Parietal lobe (tissue), 2 donors: ENCODE measurements around the gene RNF220. TPM values are rescaled to one million over a fixed set of nuclear protein-coding genes. Genes with fewer than 3 reads are reported as not detected.

Experiments
- small RNA-seq: library from RNA; depleted of rRNA; stranded (forward); fragments of <200 nt; gene quantifications from one replicate; pipeline ENCODE3, GENCODE V24; 2014; ENCODE audit warnings: low replicate concordance
- total RNA-seq: library from RNA; depleted of rRNA; stranded (reverse); fragments of >200 nt; gene quantifications from one replicate; pipeline ENCODE4 v1.2.3, GENCODE V29; 2014

Gene RNF220
- total RNA-seq = 57.3 TPM

DNA sequence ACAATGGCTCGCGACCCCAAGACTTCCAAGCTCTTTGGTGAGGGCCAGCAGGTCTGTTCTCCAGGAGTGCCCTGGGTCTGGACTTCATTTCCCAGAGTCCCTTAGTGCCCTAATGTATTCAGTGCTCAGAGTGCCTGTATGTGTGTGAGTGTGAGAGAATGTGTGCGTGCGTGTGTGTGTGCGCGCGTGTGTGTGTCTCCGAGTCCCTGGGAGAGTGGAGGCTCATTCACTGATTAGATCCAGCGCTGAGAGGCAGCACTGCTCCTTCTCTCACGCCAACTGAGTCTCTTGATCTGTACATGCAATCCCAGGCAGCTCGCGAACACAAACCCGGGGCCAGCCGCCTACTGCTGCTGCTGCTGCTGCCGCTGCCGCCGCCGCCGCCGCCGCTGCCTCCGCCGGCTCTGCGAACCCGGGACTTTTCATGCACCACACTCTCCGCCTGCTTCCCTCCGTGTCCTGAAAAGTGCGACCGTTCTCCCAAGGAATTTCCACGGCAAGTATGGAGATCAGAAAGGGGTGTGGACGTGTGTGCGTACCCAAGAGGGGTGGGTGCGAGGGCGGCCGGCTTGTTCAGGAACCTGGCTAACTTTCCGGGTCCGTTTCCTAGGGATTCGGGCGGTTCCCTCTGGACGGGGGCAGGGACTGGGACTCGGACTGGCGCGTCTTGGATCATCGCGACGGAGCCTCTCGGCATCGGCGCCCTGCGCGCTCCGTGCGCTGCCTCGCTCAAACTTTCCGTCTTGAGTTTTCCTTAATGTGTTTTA is at the start of gene RNF220:
Gene RNF220, plus strand, starts transcription at position 225 of the 767 bp plus-strand sequence.

DNA sequence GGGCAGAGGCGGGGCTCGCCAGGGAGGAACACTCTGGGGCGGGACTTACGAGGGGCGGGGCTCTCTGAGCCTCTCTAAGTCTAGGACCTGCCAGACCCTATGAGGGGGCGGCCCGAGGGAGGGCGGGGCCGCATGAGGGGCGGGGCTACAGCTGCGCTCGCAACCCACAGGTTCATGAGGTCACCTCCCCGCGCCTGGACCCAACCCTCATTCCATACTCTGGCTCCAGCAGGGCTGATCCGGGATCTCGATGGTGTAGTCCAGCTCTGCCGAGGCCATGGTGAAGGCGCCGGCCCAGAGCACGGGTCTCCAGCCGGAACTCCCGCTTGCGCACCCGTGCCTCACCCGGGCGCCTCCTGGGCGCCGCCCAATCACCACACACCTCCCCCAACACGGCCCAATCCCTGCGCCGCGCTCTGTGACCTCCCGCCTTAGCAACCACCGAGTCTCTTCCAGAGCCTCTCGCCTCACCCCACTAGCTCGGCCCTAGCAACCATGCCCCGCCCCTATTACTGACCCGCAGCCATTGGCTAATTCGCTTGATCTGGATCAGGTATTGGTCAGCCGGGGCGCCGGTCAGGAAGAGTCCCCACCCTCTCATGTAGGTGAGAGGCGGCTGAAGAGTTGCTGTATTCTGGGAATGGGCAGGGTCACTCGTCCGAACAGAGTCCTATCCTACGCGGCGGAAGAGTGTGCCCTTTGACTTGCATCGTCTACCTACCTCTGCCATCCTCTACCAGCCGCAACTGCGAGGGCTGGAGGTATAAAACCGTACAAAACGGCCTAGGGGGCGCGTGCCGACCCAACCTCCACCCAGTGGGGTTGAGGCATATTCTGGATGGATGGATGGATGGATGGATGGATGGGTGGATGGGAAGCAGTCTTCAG is 269.3 kb downstream of the RNF220 start, which contains the start of the genes ARMH1 and TMEM53:
Gene ARMH1, plus strand, starts transcription at position 602 of the 888 bp plus-strand sequence. CDS start 14,984 bp downstream, outside the sequence.
Gene TMEM53, minus strand, starts transcription at position 369 of the 888 bp plus-strand sequence. Its CDS starts 90 bp downstream, at position 279.

Small RNA genes lying within 50 kb of the gene (small RNA-seq; reads per million reads assigned to genes)
- not detected for gene MIR5584
- gene RNU6-369P = not detected

Other genes starting within 250 kb of the RNF220 start
- 50.7 TPM for gene DMAP1, start 191.8 kb upstream of the RNF220 start, total RNA-seq
- gene ERI3, start 50.0 kb upstream of the RNF220 start, total RNA-seq = 83.3 TPM